Neural crest cell (in vitro differentiated cells): ENCODE results near the gene PCDH9. TPM values are rescaled to one million over a fixed set of nuclear protein-coding genes. Genes with fewer than 3 reads are reported as not detected.

Experiments used
- DNase-seq: peaks from one replicate; pipeline ENCODE4 v3.0.0; 2021; ENCODE audit warnings: low read depth, mixed read lengths, low spot score
- H3K27ac Mint-ChIP-seq: one replicate; pipeline ENCODE4 v1.8.0; 2021; ENCODE audit warnings: mild to moderate bottlenecking, mixed read lengths; ENCODE audit not compliant: unreplicated experiment
- H3K27me3 Mint-ChIP-seq: 2 replicates; pipeline ENCODE4 v1.8.0; 2021; ENCODE audit warnings: low read depth, mild to moderate bottlenecking, mixed read lengths
- H3K36me3 Mint-ChIP-seq: 2 replicates; pipeline ENCODE4 v1.8.0; 2021; ENCODE audit warnings: low read depth, mild to moderate bottlenecking, mixed read lengths
- H3K4me1 Mint-ChIP-seq: 2 replicates; pipeline ENCODE4 v1.8.0; 2021; ENCODE audit warnings: mixed read lengths
- H3K4me3 Mint-ChIP-seq: one replicate; pipeline ENCODE4 v1.8.0; 2021; ENCODE audit warnings: mild to moderate bottlenecking, mixed read lengths
- H3K9me3 Mint-ChIP-seq: 2 replicates; pipeline ENCODE4 v1.8.0; 2021; ENCODE audit warnings: mixed read lengths
- total RNA-seq: library from RNA; stranded (reverse); gene quantifications from 2 replicates; pipeline ENCODE4 v1.2.1, GENCODE V29; 2021
- TF ChIP-seq, protein P1 (sequence below): fragments of 200-600 bp; sonication (generic); conservative IDR thresholded peaks from 2 replicates; pipeline ENCODE4 v1.5.0; 2021; ENCODE audit warnings: antibody characterized with exemption, mild to moderate bottlenecking

Gene PCDH9
- total RNA-seq, 1 donor from 2014 or later, result 6.3 TPM

DNA sequence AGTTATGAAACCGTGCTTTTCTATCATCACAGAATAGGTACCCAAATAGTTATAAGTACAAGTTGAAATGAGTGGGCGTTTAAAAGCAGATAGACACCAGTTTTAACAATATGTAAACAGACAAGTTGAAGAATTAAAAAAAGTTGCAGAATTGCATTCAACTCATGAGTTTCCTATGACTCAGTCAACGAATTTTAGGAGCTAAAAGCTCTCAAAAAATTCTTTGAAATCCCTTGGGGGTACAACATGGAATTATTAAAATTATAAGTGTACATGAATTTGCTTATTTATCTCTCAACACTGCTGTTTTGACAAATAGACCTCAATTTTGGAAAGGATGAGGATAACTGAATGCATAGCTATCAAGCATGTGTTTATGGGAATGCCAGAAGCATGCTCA lies 693.4 kb downstream of the PCDH9 start:
- Mint-ChIP-seq H3K4me1 (no peaks in the 10 kb centered on the region), H3K9me3 (peaks cover 5% of the 10 kb centered on the region), H3K27ac (no peak overlapping the region), H3K36me3 (no peaks in the 10 kb centered on the region), H3K27me3 (no peaks in the 10 kb centered on the region), H3K4me3 (no peak overlapping the region)
- TF ChIP-seq, protein P1, sequence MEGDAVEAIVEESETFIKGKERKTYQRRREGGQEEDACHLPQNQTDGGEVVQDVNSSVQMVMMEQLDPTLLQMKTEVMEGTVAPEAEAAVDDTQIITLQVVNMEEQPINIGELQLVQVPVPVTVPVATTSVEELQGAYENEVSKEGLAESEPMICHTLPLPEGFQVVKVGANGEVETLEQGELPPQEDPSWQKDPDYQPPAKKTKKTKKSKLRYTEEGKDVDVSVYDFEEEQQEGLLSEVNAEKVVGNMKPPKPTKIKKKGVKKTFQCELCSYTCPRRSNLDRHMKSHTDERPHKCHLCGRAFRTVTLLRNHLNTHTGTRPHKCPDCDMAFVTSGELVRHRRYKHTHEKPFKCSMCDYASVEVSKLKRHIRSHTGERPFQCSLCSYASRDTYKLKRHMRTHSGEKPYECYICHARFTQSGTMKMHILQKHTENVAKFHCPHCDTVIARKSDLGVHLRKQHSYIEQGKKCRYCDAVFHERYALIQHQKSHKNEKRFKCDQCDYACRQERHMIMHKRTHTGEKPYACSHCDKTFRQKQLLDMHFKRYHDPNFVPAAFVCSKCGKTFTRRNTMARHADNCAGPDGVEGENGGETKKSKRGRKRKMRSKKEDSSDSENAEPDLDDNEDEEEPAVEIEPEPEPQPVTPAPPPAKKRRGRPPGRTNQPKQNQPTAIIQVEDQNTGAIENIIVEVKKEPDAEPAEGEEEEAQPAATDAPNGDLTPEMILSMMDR, result no peak
- DNase-seq, result no peak

- H3K4me3 Mint-ChIP-seq, result no peak overlapping the region
- H3K27me3 Mint-ChIP-seq, result no peaks in the 10 kb centered on the region
- no peak overlapping the region for H3K27ac Mint-ChIP-seq
- H3K36me3 Mint-ChIP-seq, result no peaks in the 10 kb centered on the region
- H3K4me1 Mint-ChIP-seq, result peaks cover 14% of the 10 kb centered on the region
- H3K9me3 Mint-ChIP-seq, result peaks cover 5% of the 10 kb centered on the region
- no peak for DNase-seq
- TF ChIP-seq, protein P1, result no peak
These were observed 695.6 kb downstream of the PCDH9 start for GRCh38 chr13:66534561-66534960.

DNA sequence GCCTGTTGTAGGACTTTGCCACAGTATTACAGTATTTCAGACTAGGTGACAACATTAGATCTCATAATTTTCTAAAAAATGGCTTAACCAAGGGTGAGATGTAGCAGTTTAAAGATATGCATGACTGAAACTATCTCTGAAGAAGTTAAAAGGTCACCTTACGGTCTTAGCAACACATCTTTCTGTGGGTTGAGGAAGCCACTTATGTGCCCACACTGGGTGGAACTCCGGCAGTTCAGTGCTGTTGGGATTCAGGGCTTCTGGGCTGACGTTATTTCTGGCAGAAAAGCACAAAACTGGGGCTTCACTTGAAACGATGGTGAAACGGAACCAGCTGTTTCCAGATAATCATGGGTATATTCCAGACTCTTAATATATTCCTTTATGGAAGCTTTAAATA lies 697.3 kb downstream of the PCDH9 start:
- Mint-ChIP-seq H3K27me3 (no peaks in the 10 kb centered on the region), H3K27ac (no peak overlapping the region), H3K36me3 (no peaks in the 10 kb centered on the region), H3K4me1 (peaks cover 26% of the 10 kb centered on the region), H3K4me3 (no peak overlapping the region), H3K9me3 (no peaks in the 10 kb centered on the region)
- DNase-seq, result no peak
- TF ChIP-seq, protein P1, result no peak

GRCh38 chr13:66532146-66532545 lies 698.0 kb downstream of the PCDH9 start:
- TF ChIP-seq, protein P1, result no peak
- no peaks in the 10 kb centered on the region for H3K9me3 Mint-ChIP-seq
- H3K27me3 Mint-ChIP-seq, result no peaks in the 10 kb centered on the region
- no peak overlapping the region for H3K4me3 Mint-ChIP-seq
- DNase-seq, result no peak
- H3K4me1 Mint-ChIP-seq, result peaks cover 26% of the 10 kb centered on the region
- H3K36me3 Mint-ChIP-seq, result no peaks in the 10 kb centered on the region
- H3K27ac Mint-ChIP-seq, result no peak overlapping the region

- Mint-ChIP-seq H3K4me1 (peaks cover 26% of the 10 kb centered on the region), H3K27ac (no peak overlapping the region), H3K27me3 (no peaks in the 10 kb centered on the region), H3K9me3 (no peaks in the 10 kb centered on the region), H3K36me3 (no peaks in the 10 kb centered on the region), H3K4me3 (no peak overlapping the region)
- TF ChIP-seq, protein P1, result no peak
- DNase-seq, result no peak
These were observed 699.5 kb downstream of the PCDH9 start for GRCh38 chr13:66530686-66531085.

- H3K27me3 Mint-ChIP-seq, result no peaks in the 10 kb centered on the region
- no peak overlapping the region for H3K4me3 Mint-ChIP-seq
- H3K27ac Mint-ChIP-seq, result no peak overlapping the region
- TF ChIP-seq, protein P1, result no peak
- H3K9me3 Mint-ChIP-seq, result no peaks in the 10 kb centered on the region
- peaks cover 28% of the 10 kb centered on the region for H3K4me1 Mint-ChIP-seq
- H3K36me3 Mint-ChIP-seq, result no peaks in the 10 kb centered on the region
- no peak for DNase-seq
These were observed 700.0 kb downstream of the PCDH9 start for GRCh38 chr13:66530158-66530557.
